HEK293T (cell line): ENCODE data around the gene PSMB9.

ENCODE experiments used
- CTCF ChIA-PET: fragments of 350-600 bp; formaldehyde crosslinking; extraction: SDS; loops from one replicate; lab custom pipeline; 2021; ENCODE audit warnings: antibody characterized with exemption, inconsistent platforms; lab: Yijun Ruan, JAX
- POLR2A ChIA-PET: fragments of 350-600 bp; formaldehyde crosslinking; extraction: SDS; loops from one replicate; lab custom pipeline; 2020; ENCODE audit warnings: antibody characterized with exemption, inconsistent platforms; lab: Yijun Ruan, JAX
- DNase-seq: peaks from one replicate; pipeline ENCODE4 v3.0.0; 2012; ENCODE audit warnings: mixed read lengths; ENCODE audit errors: extremely low spot score
- ARNT ChIP-seq: fragments of 450-650 bp; IDR thresholded peaks from 2 replicates; pipeline ENCODE4 v1.6.1; 2017; ENCODE audit warnings: mild to moderate bottlenecking
- BHLHE40 ChIP-seq: fragments of 450-650 bp; IDR thresholded peaks from 2 replicates; pipeline ENCODE4 v1.6.1; 2016; ENCODE audit warnings: mild to moderate bottlenecking, moderate library complexity, borderline replicate concordance
- CTBP1 ChIP-seq: fragments of 450-650 bp; IDR thresholded peaks from 2 replicates; pipeline ENCODE4 v1.6.1; 2016; ENCODE audit warnings: borderline replicate concordance
- ELF4 ChIP-seq: fragments of 450-650 bp; IDR thresholded peaks from 2 replicates; pipeline ENCODE4 v1.6.1; 2017; ENCODE audit warnings: antibody characterized with exemption
- FOXA1 ChIP-seq: fragments of 450-650 bp; IDR thresholded peaks from 2 replicates; pipeline ENCODE4 v1.6.1; 2016; ENCODE audit warnings: mild to moderate bottlenecking
- FOXK2 ChIP-seq: fragments of 450-650 bp; IDR thresholded peaks from 2 replicates; pipeline ENCODE4 v1.6.1; 2016; ENCODE audit warnings: mild to moderate bottlenecking
- FOXM1 ChIP-seq: fragments of 450-650 bp; IDR thresholded peaks from 2 replicates; pipeline ENCODE4 v1.6.1; 2017; ENCODE audit warnings: mild to moderate bottlenecking, borderline replicate concordance
- HDGF ChIP-seq: fragments of 450-650 bp; IDR thresholded peaks from 2 replicates; pipeline ENCODE4 v1.6.1; 2017; ENCODE audit warnings: antibody characterized with exemption, borderline replicate concordance
- L3MBTL2 ChIP-seq: fragments of 450-650 bp; conservative IDR thresholded peaks from 2 replicates; pipeline ENCODE4 v1.6.1; 2016; ENCODE audit warnings: mild to moderate bottlenecking
- LEF1 ChIP-seq: fragments of 450-650 bp; IDR thresholded peaks from 2 replicates; pipeline ENCODE4 v1.6.1; 2017; ENCODE audit warnings: mild to moderate bottlenecking, borderline replicate concordance
- NFRKB ChIP-seq: fragments of 450-650 bp; IDR thresholded peaks from 2 replicates; pipeline ENCODE4 v1.6.1; 2016; ENCODE audit warnings: mild to moderate bottlenecking, moderate library complexity
- SP1 ChIP-seq: fragments of 450-650 bp; IDR thresholded peaks from 2 replicates; pipeline ENCODE4 v1.6.1; 2017
- SUZ12 ChIP-seq: fragments of 450-650 bp; IDR thresholded peaks from 2 replicates; pipeline ENCODE4 v1.6.1; 2016; ENCODE audit warnings: mild to moderate bottlenecking
- TARDBP ChIP-seq: fragments of 450-650 bp; IDR thresholded peaks from 2 replicates; pipeline ENCODE4 v1.6.1; 2016
- ZNF384 ChIP-seq: fragments of 450-650 bp; IDR thresholded peaks from 2 replicates; pipeline ENCODE4 v1.6.1; 2016
- TF ChIP-seq, protein P1 (sequence below): fragments of 450-650 bp; IDR thresholded peaks from 2 replicates; pipeline ENCODE4 v1.6.1; 2016

The PSMB9 gene

DNA sequence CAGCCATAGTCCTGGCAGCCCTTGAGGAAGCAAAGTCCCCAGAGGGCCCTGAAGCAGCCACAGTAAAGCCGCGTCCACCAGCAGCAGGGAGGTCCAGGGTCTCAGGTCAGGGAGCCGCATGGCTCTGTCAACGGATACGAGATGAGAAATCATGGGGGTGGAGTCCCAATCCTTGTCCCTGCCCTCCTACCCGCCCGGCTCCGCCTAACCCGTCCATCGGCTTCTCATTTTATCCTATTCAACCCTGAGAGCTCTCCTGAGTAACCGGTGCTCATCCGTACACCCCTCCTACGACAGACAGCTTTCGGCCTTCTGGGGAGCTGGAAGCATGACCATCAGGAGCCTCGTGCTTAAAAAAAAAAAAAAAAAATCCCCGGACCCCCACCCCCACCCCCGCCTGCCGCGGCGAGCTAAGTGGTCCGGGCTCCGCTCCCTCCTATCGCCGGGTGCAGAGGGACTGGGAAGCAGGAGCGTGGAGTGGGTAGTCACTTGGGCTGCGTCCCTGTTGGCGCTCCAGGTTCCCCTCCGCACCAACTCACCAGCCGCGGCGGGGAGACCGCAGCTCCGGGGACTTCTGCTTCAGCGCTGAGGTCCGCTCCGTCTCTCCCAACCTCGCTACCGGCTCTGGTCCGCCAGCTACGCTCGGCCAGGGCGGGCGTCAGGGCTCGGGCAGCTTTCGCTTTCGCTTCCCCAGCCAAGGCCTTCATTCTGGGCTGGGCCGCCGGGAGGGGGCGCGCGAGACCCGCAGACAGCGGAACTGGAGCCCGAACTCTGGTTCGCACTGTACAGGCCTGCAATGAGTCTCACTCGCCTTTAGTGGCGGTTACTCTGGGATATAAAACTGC, 15.7 kb upstream of the PSMB9 start, which contains the start of gene TAP2:
TSS of gene TAP2 (minus strand) at position 626 of the 845 bp plus-strand sequence. CDS start at position 120, 506 bp downstream.
- TF ChIP-seq CTBP1, result no peak
- peak; percentile 45; the same call in 1 of the 2 replicates for TF ChIP-seq L3MBTL2
- no peak for TF ChIP-seq ZNF384
- no peak for TF ChIP-seq SUZ12
- TF ChIP-seq ELF4, result no peak
- TF ChIP-seq BHLHE40, result no peak
- peak; percentile 93 for DNase-seq
- CTCF ChIA-PET, result interaction anchor here (0.6 to 3.2 kb wide), 29 partner anchors 11 to 425 kb away, joined by 3 to 74 read pairs (median 5); partner anchors contain the start of genes PSMB9 and TAP1
- POLR2A ChIA-PET, result interaction anchor here (0.6 to 3.1 kb wide), 22 partner anchors 9 to 234 kb away, joined by 3 to 54 read pairs (median 4); partner anchors contain the start of genes PSMB9 and TAP1

DNA sequence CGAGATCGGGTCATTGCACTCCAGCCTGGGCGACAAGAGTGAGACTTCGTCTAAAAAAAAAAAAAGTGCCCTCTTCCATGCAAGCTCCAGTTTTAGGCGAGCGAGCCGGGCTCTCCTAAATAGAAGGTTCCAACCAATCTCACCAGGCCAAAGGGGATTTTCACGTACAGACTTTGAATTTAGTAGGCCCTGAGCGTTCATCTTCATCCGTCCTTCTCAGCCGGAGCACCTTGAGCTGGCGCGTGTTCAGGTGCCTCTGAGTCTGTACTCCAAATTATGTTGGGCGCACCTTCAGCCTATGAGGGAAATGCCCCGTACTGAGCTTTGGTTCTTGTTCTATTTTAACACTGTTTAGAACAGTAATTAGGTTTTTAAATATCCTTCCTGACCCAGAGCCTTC, 14.6 kb upstream of the PSMB9 start:
- ChIA-PET POLR2A (interaction anchor here (1.3 to 3.1 kb wide), 4 partner anchors 12 to 133 kb away, joined by 3 to 54 read pairs (median 18); partner anchors contain the start of genes PSMB9 and TAP1), CTCF (interaction anchor here (0.6 to 3.2 kb wide), 14 partner anchors 12 to 145 kb away, joined by 3 to 74 read pairs (median 8); partner anchors contain the start of genes PSMB9 and TAP1)
- TF ChIP-seq, protein P1, sequence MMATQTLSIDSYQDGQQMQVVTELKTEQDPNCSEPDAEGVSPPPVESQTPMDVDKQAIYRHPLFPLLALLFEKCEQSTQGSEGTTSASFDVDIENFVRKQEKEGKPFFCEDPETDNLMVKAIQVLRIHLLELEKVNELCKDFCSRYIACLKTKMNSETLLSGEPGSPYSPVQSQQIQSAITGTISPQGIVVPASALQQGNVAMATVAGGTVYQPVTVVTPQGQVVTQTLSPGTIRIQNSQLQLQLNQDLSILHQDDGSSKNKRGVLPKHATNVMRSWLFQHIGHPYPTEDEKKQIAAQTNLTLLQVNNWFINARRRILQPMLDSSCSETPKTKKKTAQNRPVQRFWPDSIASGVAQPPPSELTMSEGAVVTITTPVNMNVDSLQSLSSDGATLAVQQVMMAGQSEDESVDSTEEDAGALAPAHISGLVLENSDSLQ, result no peak
- TF ChIP-seq TARDBP (no peak), LEF1 (no peak)
- no peak for DNase-seq

DNA sequence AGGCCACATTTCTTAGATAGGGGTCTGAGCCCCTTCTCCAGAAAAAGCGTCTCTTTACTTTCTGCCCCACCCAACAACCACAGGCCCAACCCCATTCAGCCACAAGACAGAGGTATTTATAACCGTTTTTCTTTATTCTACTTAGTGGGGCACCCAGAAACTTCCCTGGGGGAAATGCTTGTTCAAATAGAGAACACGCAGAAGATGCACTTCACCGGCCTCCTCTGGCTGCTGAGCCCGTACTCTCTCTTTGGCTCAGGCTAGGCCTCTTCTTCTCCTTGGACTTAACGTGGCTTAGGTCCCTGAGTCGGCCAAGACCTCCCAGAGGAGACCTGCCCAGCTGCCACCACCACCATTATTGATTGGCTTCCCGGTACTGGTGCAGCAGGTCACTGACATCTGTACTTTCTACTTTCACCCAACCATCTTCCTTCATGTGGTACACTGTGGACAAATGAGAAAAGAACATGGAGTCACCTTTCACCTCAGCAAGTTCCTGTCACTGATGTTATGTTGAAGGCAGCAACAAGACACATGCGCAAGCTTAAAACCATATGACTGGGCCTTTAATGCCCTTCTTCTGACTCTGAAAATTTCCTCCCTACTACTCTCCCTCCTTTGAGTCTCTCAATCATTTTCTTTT, 13.3 kb upstream of the PSMB9 start:
- POLR2A ChIA-PET, result interaction anchor here (0.9 kb wide), 1 partner anchor 131 kb away, joined by 3 read pairs; no protein-coding TSS in a partner anchor
- DNase-seq, result no peak
- TF ChIP-seq NFRKB (no peak), LEF1 (no peak), ZNF384 (no peak), FOXM1 (no peak)
- CTCF ChIA-PET, result interaction anchor here (1.3 kb wide), 1 partner anchor 27 kb away, joined by 5 read pairs; no protein-coding TSS in a partner anchor

DNA sequence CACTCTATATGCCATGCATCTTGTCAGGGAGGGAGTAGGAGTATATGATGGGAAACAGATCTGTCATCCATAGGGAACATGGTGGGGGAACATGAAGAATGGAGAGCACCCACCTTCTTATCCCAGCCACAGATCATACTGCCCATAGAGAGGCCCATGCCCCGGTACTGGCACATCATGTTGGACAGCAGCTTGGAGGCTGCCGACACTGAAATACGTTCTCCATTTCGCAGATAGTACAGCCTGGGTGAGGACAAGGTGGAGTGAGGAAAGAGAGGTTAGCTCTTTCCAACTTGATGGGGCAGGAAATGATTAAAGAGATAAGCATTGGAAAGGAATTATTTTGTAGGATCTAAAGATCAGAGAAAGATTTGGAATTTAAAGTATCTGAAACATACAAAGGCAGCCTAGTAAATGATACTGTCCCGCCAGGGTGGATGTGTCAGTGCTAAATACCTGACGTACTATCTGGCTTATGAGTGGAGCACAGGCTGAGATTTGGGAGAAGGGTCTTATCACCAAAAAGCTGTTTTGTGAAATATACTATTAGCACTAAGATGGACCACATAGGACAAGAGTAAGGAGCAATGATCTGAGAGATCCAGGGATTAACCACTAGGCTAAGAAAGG, 11.9 kb upstream of the PSMB9 start:
- TF ChIP-seq BHLHE40 (no peak), ZNF384 (no peak), SUZ12 (no peak), SP1 (no peak), HDGF (no peak), NFRKB (no peak), FOXK2 (no peak), TARDBP (no peak), ARNT (no peak), ELF4 (no peak), FOXA1 (no peak), LEF1 (no peak), L3MBTL2 (no peak)
- TF ChIP-seq, protein P1, result no peak
- ChIA-PET POLR2A (interaction anchor here (0.7 kb wide), 1 partner anchor 12 kb away, joined by 4 read pairs; the partner anchor contains the start of genes PSMB9 and TAP1), CTCF (interaction anchor here (1.3 kb wide), 1 partner anchor 26 kb away, joined by 5 read pairs; no protein-coding TSS in a partner anchor)
- no peak for DNase-seq

DNA sequence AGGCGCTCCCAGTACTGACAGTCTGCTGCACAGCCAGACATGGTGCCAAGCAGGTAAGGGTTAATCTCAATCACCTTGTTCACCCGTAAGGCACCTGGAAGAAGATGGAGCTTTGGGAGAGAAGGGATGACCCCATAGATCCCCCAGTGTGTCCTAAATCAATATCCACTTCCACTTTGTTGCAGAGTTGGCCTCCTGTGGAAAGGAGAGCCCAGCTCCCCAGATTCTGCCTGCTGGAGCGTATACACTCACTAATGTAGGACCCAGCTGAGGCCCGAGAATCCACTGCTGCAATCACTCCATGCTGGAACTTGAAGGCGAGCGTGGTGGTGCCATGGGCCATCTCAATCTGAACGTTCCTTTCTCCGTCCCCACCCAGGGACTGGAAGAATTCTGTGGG, 11.3 kb upstream of the PSMB9 start:
- no peak for DNase-seq
- ChIA-PET CTCF (no interaction called here), POLR2A (no interaction called here)
- TF ChIP-seq LEF1 (no peak), TARDBP (no peak), CTBP1 (no peak), BHLHE40 (no peak), SP1 (no peak), FOXK2 (no peak), ELF4 (no peak), HDGF (no peak), L3MBTL2 (no peak), NFRKB (no peak), ZNF384 (no peak)
- TF ChIP-seq, protein P1, result no peak
